ENCODE measurements around the gene CTNNA2. TPM values are rescaled to one million over a fixed set of nuclear protein-coding genes. Genes with fewer than 3 reads are reported as not detected.

The CTNNA2 gene
- total RNA-seq, 3 donors from 2014 or later: 0.29 to 4.2 (median 1.1) TPM

DNA sequence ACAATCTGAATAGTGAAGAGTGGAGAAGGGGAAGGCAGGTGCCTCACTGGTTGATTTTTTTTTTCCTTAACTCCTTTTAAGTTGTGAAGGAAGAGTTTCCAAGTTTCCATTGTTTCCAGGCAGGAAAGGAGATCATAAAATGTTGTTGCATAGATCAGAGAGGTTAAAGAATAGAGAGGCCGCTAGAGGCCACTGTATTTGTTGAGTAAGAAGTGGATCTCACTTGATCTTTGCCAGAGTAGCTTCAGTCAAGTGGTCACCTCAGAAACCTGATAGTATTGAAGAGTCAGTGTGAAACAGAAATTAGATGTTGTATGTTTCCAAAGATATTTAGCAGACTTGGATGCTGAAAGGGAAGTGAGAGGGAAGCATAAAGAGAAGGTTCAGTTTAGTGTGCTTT, 17.6 kb downstream of the CTNNA2 start:
- no peak for ATAC-seq
- Histone ChIP-seq H3K4me3 (no peak overlapping the region), H3K36me3 (ENCODE audit: low read depth) (no peaks in the 10 kb centered on the region), H3K9me3 (no peaks in the 10 kb centered on the region), H3K4me1 (ENCODE audit: low read depth) (no peaks in the 10 kb centered on the region)
- TF ChIP-seq, protein P1, sequence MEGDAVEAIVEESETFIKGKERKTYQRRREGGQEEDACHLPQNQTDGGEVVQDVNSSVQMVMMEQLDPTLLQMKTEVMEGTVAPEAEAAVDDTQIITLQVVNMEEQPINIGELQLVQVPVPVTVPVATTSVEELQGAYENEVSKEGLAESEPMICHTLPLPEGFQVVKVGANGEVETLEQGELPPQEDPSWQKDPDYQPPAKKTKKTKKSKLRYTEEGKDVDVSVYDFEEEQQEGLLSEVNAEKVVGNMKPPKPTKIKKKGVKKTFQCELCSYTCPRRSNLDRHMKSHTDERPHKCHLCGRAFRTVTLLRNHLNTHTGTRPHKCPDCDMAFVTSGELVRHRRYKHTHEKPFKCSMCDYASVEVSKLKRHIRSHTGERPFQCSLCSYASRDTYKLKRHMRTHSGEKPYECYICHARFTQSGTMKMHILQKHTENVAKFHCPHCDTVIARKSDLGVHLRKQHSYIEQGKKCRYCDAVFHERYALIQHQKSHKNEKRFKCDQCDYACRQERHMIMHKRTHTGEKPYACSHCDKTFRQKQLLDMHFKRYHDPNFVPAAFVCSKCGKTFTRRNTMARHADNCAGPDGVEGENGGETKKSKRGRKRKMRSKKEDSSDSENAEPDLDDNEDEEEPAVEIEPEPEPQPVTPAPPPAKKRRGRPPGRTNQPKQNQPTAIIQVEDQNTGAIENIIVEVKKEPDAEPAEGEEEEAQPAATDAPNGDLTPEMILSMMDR (IDR thresholded peaks at IDR 0.05): no peak
- peak in 1 of 3 donors; percentile 32 for DNase-seq
- intact Hi-C loops (cut with DNase I, micrococcal nuclease): no loop called here

DNA sequence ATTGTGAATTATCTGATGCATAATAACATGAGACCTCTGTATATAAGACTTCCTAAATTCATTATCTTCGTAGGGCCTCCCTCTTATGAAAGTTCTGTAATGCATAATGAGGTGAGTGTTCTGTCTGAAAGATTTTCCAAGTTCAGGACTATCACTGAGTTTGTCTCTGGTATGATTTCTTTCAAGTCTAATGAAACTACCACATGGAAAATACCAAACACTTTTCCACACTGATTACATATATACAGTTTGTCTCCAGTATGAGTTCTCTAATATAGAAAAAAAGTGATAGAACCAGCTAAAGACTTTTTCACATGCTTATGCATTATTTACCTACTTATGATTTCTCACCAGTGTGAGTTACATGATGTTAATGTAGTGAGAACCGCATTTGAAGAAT, 34.7 kb downstream of the CTNNA2 start:
- Histone ChIP-seq H3K4me1 (ENCODE audit: low read depth) (no peaks in the 10 kb centered on the region), H3K4me3 (no peak overlapping the region), H3K36me3 (ENCODE audit: low read depth) (no peaks in the 10 kb centered on the region), H3K9me3 (peaks cover 34% of the 10 kb centered on the region)
- ATAC-seq: no peak
- intact Hi-C loops (cut with DNase I, micrococcal nuclease): no loop called here
- DNase-seq: no peak
- TF ChIP-seq, protein P1 (IDR thresholded peaks at IDR 0.05): no peak

DNA sequence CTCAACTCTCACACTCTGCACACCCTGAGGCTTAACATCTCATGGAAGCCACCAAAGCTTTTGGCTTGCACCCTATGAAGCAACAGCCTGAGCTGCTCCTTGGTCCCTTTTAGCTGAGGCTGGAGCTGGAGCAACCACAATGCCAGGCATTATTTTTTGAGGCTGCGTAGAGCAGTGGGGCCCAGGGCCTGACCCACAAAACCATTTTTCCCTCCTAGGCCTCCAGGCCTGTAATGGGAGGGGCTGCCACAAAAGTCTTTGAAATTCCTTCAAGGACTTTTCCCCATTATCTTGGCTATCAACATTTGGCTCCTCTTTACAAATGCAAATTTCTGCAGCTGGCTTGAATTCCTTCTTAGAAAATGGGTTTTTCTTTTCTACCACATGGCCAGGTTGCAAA, 39.8 kb downstream of the CTNNA2 start:
- TF ChIP-seq, protein P1 (IDR thresholded peaks at IDR 0.05): no peak
- DNase-seq: no peak
- no peaks in the 10 kb centered on the region for H3K36me3 ChIP-seq (ENCODE audit: low read depth)
- H3K4me1 ChIP-seq (ENCODE audit: low read depth): no peaks in the 10 kb centered on the region
- no peak overlapping the region for H3K4me3 ChIP-seq
- H3K9me3 ChIP-seq: peaks cover 20% of the 10 kb centered on the region
- intact Hi-C loops (cut with DNase I, micrococcal nuclease): no loop called here
- ATAC-seq: no peak

DNA sequence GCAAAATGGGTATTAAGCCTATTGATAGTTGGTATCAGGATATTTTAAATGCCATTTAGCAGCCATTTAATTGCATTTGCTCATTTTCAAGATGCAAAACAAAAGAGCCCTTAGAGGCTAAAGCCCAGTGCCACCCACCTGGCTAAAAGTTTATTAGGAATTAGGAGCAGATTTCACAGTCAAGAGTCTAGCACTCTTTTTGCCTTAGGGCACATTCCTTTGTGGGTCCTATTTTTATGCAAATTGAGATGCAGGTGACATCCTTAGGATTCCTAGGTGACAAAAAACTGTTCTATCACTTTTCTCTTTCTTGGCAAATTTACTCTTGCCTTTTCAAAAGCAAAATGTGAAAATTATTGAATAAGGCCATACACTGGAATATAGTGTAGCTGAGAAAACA, 42.0 kb downstream of the CTNNA2 start:
- Histone ChIP-seq H3K9me3 (peaks cover 5% of the 10 kb centered on the region), H3K4me1 (ENCODE audit: low read depth) (no peaks in the 10 kb centered on the region), H3K4me3 (no peak overlapping the region), H3K36me3 (ENCODE audit: low read depth) (no peaks in the 10 kb centered on the region)
- intact Hi-C loops (cut with DNase I, micrococcal nuclease): no loop called here
- ATAC-seq (no peak), DNase-seq (no peak)
- TF ChIP-seq, protein P1 (IDR thresholded peaks at IDR 0.05): no peak

DNA sequence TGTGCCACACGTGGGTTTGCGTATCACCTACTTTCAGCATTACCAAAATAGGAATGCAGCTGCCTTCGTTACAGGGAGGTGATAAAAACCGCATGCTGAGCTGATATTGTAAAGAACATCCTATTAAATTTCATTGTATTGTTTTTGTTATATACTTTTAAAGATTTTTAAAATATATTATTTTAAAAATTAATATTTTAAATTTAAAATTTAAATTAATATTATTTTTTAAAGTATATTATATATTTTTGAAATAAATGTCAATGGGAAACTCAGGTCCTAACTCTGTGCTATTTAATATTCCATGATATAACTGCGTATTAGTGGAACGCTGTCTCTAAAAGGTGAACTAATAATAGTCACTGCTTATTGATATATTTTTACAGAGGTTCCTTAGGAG, 51.2 kb downstream of the CTNNA2 start:
- intact Hi-C loops (cut with DNase I, micrococcal nuclease): no loop called here
- no peaks in the 10 kb centered on the region for H3K9me3 ChIP-seq
- H3K36me3 ChIP-seq (ENCODE audit: low read depth): no peaks in the 10 kb centered on the region
- no peak for ATAC-seq
- H3K4me1 ChIP-seq (ENCODE audit: low read depth): no peaks in the 10 kb centered on the region
- H3K4me3 ChIP-seq: no peak overlapping the region
- DNase-seq: no peak
- TF ChIP-seq, protein P1 (IDR thresholded peaks at IDR 0.05): no peak

DNA sequence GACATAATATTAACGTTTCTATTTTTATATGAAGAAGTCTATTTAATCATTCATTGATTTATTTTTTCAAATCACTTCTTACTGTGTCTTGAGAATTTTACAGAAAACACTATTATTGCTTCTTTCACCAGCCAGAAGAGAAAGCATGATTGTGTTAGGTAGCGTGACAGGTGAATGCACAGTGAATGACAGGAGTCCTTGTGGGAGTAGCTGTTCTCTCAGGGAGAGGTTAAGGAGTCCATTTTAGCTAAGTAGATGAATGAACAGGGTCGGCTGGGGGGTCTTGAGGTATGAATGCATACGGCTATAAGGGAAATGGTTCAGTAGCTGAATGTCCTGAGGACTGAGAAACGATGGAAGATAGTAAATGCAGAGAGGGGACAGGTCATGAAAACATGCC, 56.2 kb downstream of the CTNNA2 start:
- ATAC-seq (no peak), DNase-seq (no peak)
- H3K4me3 ChIP-seq: no peak overlapping the region
- TF ChIP-seq, protein P1 (IDR thresholded peaks at IDR 0.05): no peak
- H3K4me1 ChIP-seq (ENCODE audit: low read depth): no peaks in the 10 kb centered on the region
- no peaks in the 10 kb centered on the region for H3K9me3 ChIP-seq
- intact Hi-C loops (cut with DNase I, micrococcal nuclease): no loop called here
- H3K36me3 ChIP-seq (ENCODE audit: low read depth): no peaks in the 10 kb centered on the region
